K562 treated with DMSO at 1 percent for 12 hours (cell line): ENCODE data around the gene CNP. TPM values are rescaled to one million over a fixed set of nuclear protein-coding genes. Genes with fewer than 3 reads are reported as not detected.

Experiments used
- total RNA-seq: library from RNA; unstranded; fragments of 300-600 nt; gene quantifications from 2 replicates; pipeline ENCODE4 v1.2.3, GENCODE V29; 2022; ENCODE audit not compliant: insufficient read depth

CNP gene
- total RNA-seq: 34.5 and 50.2 TPM in 2 replicates

GRCh38 chr17:41966463-41967140 is at the start of gene CNP:
TSS of gene CNP (plus strand) at chr17:41966795. CDS start at chr17:41966885, 90 bp downstream.

GRCh38 chr17:41918314-41919164 is 48.1 kb upstream of the CNP start, which contains the start of gene ACLY:
TSS of gene ACLY (minus strand) at chr17:41918951. CDS start at chr17:41913873, 5,078 bp downstream.

GRCh38 chr17:41930009-41930832 is 36.4 kb upstream of the CNP start, which contains the start of gene ODAD4:
TSS of gene ODAD4 (plus strand) at chr17:41930617. CDS start at chr17:41930724, 107 bp downstream.

GRCh38 chr17:42016941-42017865 is 50.6 kb downstream of the CNP start, which contains the start of gene DNAJC7:
TSS of gene DNAJC7 (minus strand) at chr17:42017439. CDS start at chr17:42017416, 23 bp downstream.

GRCh38 chr17:42019509-42020404 is 53.2 kb downstream of the CNP start, which contains the start of gene NKIRAS2:
TSS of gene NKIRAS2 (plus strand) at chr17:42020090. CDS start at chr17:42021578, 1,488 bp downstream.

Other genes with a start within 250 kb of the CNP start
- not detected in 2 replicates for gene HAP1, start 232.2 kb upstream of the CNP start, total RNA-seq
- 157 and 245 TPM in 2 replicates for gene JUP, start 180.1 kb upstream of the CNP start, total RNA-seq
- 2.8 and 4.4 TPM in 2 replicates for gene P3H4, start 154.8 kb upstream of the CNP start, total RNA-seq
- gene FKBP10, start 153.8 kb upstream of the CNP start, total RNA-seq: 0.90 and 3.6 TPM in 2 replicates
- 83.3 and 95.7 TPM in 2 replicates for gene NT5C3B, start 130.6 kb upstream of the CNP start, total RNA-seq
- gene KLHL10, start 129.0 kb upstream of the CNP start, total RNA-seq: not detected in 2 replicates
- 2.3 and 6.1 TPM in 2 replicates for gene KLHL11, start 101.4 kb upstream of the CNP start, total RNA-seq
- gene ACLY, start 47.8 kb upstream of the CNP start, total RNA-seq: 42.0 and 106 TPM in 2 replicates
- 0.36 and 1.4 TPM in 2 replicates for gene ODAD4, start 36.2 kb upstream of the CNP start, total RNA-seq
- gene DNAJC7, start 50.6 kb downstream of the CNP start, total RNA-seq: 88.5 and 114 TPM in 2 replicates
- gene NKIRAS2, start 53.3 kb downstream of the CNP start, total RNA-seq: 60.7 and 119 TPM in 2 replicates
- 2.0 and 2.4 TPM in 2 replicates for gene C17orf113, start 83.8 kb downstream of the CNP start, total RNA-seq
- 0.73 and 1.8 TPM in 2 replicates for gene ZNF385C, start 131.7 kb downstream of the CNP start, total RNA-seq
- 2.9 and 4.3 TPM in 2 replicates for gene DHX58, start 145.9 kb downstream of the CNP start, total RNA-seq
- gene KAT2A, start 154.6 kb downstream of the CNP start, total RNA-seq: 16.9 and 35.3 TPM in 2 replicates
- gene HSPB9, start 156.0 kb downstream of the CNP start, total RNA-seq: 1.1 TPM in 1 of 2 replicates, not detected in the other
- 117 and 137 TPM in 2 replicates for gene RAB5C, start 188.2 kb downstream of the CNP start, total RNA-seq
- gene KCNH4, start 214.3 kb downstream of the CNP start, total RNA-seq: not detected in 2 replicates
- not detected in 2 replicates for gene HCRT, start 218.7 kb downstream of the CNP start, total RNA-seq
- gene GHDC, start 227.7 kb downstream of the CNP start, total RNA-seq: 15.5 and 21.4 TPM in 2 replicates